Dendritic cell treated with granulocyte-macrophage colony-stimulating factor and Interleukin-4, amounts not matched to agents 40 ng/mL and 50 ng/mL, for 4 days (primary cell): ENCODE data around the gene KAT2B.
"Not testable (repeated sequence)": the region's sequence is repeated elsewhere in the genome, so short reads cannot be mapped to it uniquely, and the experiment has no call there.

Experiments used
- H3K27ac Mint-ChIP-seq: one replicate; pipeline ENCODE4 v1.8.0; 2022; ENCODE audit warnings: mild to moderate bottlenecking, mixed read lengths
- H3K27me3 Mint-ChIP-seq: one replicate; pipeline ENCODE4 v1.8.0; 2022; ENCODE audit warnings: mild to moderate bottlenecking, mixed read lengths
- H3K36me3 Mint-ChIP-seq: one replicate; pipeline ENCODE4 v1.8.0; 2022; ENCODE audit warnings: low read depth, mixed read lengths
- H3K4me1 Mint-ChIP-seq: one replicate; pipeline ENCODE4 v1.8.0; 2022; ENCODE audit warnings: low read depth, mixed read lengths
- H3K4me3 Mint-ChIP-seq: one replicate; pipeline ENCODE4 v1.8.0; 2022; ENCODE audit warnings: mild to moderate bottlenecking, moderate library complexity, mixed read lengths
- H3K9me3 Mint-ChIP-seq: one replicate; pipeline ENCODE4 v1.8.0; 2022; ENCODE audit warnings: mixed read lengths
- intact Hi-C: fragments of 100-400 bp; cut with micrococcal nuclease; formaldehyde crosslinking; loops from one replicate; pipeline ENCODE4 v1.15.0; 2022

Gene KAT2B

DNA sequence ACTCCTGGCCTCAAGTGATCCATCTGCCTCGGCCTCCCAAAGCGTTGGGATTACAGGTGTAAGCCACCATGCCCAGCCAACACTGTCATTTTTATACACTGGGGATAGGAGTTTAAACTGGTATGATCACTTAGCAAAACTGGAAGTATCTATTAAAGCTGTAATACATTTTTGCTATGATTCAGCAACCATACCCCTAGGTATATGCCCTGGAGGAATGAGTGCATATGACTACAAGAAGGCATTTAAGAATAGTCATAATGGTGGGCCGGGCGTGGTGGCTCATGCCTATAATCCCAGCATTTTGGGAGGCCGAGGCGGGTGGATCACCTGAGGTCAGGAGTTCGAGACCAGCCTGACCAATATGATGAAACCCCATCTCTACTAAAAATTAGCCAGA lies 8.3 kb upstream of the KAT2B start:
- intact Hi-C loops = loop anchor here (10.0 kb wide), 1 partner anchor 147 kb away; no protein-coding TSS in a partner anchor
- not testable (repeated sequence) for H3K27ac Mint-ChIP-seq, H3K4me1 Mint-ChIP-seq, H3K27me3 Mint-ChIP-seq, H3K9me3 Mint-ChIP-seq, H3K36me3 Mint-ChIP-seq, H3K4me3 Mint-ChIP-seq

DNA sequence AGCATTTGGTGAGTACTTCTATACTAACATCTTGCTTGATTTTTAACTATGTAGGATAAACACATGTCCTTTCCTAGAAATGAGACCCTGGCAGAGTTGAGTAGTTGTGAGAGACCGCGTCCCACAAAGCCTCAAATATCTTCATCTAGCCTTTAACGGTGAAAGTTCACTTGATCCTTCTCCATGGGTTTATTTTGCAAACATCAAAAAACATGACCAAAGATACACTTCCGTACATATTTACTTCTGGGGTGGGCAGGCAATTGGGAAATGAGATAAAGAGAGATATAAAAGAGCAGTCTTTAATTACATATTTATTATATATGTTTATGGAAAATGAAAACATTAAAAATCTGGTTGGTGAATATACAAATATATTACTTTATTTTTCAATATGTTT lies 5.2 kb upstream of the KAT2B start:
- Mint-ChIP-seq H3K27ac (no peak overlapping the region), H3K9me3 (no peaks in the 10 kb centered on the region), H3K4me3 (no peak overlapping the region), H3K27me3 (no peaks in the 10 kb centered on the region), H3K36me3 (no peaks in the 10 kb centered on the region), H3K4me1 (peaks cover 6% of the 10 kb centered on the region)
- intact Hi-C loops = loop anchor here (10.0 kb wide), 1 partner anchor 150 kb away; no protein-coding TSS in a partner anchor

DNA sequence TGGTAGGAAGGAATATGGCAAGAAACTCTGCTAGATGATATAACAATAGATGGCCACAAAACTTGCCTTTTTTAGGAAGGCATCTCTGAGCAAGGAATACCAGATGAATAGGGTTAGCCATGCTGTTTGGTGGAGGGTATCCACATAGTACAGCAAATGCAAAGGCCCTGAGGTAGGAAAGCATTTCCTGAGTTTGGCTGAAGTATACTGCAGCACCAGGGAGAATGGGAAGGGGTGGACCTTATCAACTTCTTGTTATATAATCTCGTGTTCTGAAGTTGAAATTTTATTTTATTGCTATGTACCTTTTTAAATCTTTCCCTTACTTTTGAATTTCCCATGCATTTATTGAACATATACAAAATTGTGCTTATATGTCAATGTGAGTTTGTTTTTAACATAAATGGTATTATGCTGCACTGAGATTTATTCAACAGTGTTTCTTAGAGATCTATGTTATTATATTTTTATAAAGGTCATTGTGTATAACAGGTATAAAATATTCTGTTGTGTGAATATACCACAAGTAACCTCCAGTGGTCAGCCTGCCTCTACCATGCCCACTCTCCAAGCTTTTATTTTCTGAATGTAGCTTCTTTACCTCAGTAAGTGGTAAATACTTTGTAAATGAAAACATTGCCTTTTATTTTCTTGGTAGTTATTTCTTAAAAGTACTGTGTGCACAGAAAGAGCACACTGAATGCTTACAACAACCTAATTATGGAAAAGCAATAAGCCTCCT lies 2.8 kb upstream of the KAT2B start:
- Mint-ChIP-seq H3K9me3 (no peaks in the 10 kb centered on the region), H3K36me3 (peaks cover 7% of the 10 kb centered on the region), H3K4me3 (no peak overlapping the region), H3K4me1 (peaks cover 17% of the 10 kb centered on the region), H3K27ac (no peak overlapping the region), H3K27me3 (no peaks in the 10 kb centered on the region)
- intact Hi-C loops = loop anchor here (10.0 kb wide), 1 partner anchor 153 kb away; no protein-coding TSS in a partner anchor

- Mint-ChIP-seq H3K4me1 (peaks cover 27% of the 10 kb centered on the region), H3K4me3 (peak overlapping the region; percentile 82), H3K36me3 (peaks cover 7% of the 10 kb centered on the region), H3K27ac (peak overlapping the region; percentile 88), H3K27me3 (no peaks in the 10 kb centered on the region), H3K9me3 (no peaks in the 10 kb centered on the region)
- intact Hi-C loops = loop anchor here (1.0 to 10.0 kb wide), 2 partner anchors 146 to 154 kb away; no protein-coding TSS in a partner anchor
Observed at GRCh38 chr3:20038699-20039465, 1.4 kb upstream of the KAT2B start.

DNA sequence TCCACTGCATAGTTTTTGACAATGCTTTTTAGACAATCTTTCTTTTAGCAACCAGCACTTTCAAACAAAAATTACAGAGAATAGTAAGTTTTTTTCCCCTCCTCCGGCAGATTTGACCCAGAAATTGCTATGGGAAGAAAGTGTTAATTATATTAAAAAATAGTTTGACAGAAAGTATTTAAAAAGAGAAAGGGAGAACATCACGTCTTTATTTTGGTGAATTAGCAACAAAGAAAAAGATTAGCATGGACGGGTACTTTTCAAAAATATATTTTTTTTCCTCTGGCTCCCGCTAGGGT lies 831 bp upstream of the KAT2B start:
- H3K27ac Mint-ChIP-seq = peak overlapping the region; percentile 88
- H3K4me3 Mint-ChIP-seq = peak overlapping the region; percentile 82
- peaks cover 31% of the 10 kb centered on the region for H3K4me1 Mint-ChIP-seq
- H3K36me3 Mint-ChIP-seq = peaks cover 7% of the 10 kb centered on the region
- H3K27me3 Mint-ChIP-seq = no peaks in the 10 kb centered on the region
- no peaks in the 10 kb centered on the region for H3K9me3 Mint-ChIP-seq
- intact Hi-C loops = loop anchor here (10.0 kb wide), 1 partner anchor 155 kb away; no protein-coding TSS in a partner anchor

DNA sequence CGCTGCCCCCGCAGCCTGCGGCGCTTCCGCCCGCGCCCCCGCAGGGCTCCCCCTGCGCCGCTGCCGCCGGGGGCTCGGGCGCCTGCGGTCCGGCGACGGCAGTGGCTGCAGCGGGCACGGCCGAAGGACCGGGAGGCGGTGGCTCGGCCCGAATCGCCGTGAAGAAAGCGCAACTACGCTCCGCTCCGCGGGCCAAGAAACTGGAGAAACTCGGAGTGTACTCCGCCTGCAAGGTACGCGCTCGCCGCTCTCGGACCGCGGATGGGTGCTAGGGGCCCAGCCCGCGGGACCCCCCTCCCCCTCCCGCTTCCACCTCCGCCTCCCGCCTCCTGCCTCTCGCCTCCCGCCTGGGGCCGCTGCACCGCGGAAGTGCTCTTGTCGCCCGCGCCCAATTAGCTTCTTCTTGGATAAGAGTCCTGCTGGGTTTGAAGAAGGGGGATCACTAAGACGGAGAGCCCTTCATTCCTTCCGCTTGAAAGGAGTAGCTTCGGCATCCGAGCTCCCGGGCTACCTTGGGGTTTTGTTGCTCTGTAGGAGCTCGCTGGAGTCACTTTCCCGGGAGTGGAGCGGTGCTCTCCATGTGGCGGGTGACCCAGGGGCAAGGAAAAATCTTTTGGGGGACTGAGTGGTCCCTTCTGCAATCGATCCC lies 426 bp downstream of the KAT2B start:
- H3K27me3 Mint-ChIP-seq = no peaks in the 10 kb centered on the region
- no peaks in the 10 kb centered on the region for H3K9me3 Mint-ChIP-seq
- intact Hi-C loops = loop anchor here (1.0 to 10.0 kb wide), 3 partner anchors 16 to 93 kb away; partner anchors contain the start of gene RAB5A
- H3K4me3 Mint-ChIP-seq = peak overlapping the region; percentile 88
- peak overlapping the region; percentile 93 for H3K27ac Mint-ChIP-seq
- peaks cover 7% of the 10 kb centered on the region for H3K36me3 Mint-ChIP-seq
- peaks cover 35% of the 10 kb centered on the region for H3K4me1 Mint-ChIP-seq

DNA sequence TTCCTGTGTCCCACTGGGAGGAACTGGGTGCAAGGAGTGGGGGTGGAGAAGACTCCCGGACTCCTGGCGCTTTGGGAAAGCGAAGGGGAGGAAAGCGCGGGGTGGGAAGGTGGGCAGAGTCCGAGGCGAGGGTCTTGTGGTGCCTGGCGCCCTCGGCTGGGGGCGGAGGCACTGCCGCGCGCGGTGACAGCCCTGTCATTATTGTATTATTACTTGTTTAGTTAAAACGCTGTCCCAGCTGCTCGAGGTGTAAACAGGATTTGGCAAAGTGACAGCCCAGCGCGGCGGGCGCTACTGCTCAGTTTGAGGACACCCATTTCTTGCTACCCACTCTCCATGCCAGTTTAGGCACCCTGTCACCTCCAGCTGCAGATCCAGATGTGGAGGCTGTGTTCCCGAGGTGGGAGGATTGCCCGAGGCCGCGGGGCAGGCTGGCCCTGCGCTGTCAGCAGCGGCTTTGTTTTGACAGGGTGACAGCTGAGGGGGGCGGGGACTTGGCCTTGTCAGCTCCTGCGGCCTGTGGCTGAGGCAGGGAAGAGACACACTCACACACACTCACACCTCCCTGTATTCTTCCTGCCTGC lies 1.0 kb downstream of the KAT2B start:
- peak overlapping the region; percentile 88 for H3K4me3 Mint-ChIP-seq
- H3K4me1 Mint-ChIP-seq = peaks cover 35% of the 10 kb centered on the region

GRCh38 chr3:20042331-20042730 lies 2.1 kb downstream of the KAT2B start:
- Mint-ChIP-seq H3K27me3 (no peaks in the 10 kb centered on the region), H3K27ac (peak overlapping the region; percentile 93), H3K36me3 (peaks cover 7% of the 10 kb centered on the region), H3K4me3 (no peak overlapping the region), H3K9me3 (no peaks in the 10 kb centered on the region), H3K4me1 (peaks cover 38% of the 10 kb centered on the region)
- intact Hi-C loops = loop anchor here (10.0 kb wide), 1 partner anchor 62 kb away; no protein-coding TSS in a partner anchor

More for the DNA sequence above, 1.0 kb downstream of the KAT2B start:
- H3K9me3 Mint-ChIP-seq = no peaks in the 10 kb centered on the region
- H3K27ac Mint-ChIP-seq = peak overlapping the region; percentile 93
- no peaks in the 10 kb centered on the region for H3K27me3 Mint-ChIP-seq
- H3K36me3 Mint-ChIP-seq = peaks cover 7% of the 10 kb centered on the region
- intact Hi-C loops = loop anchor here (2.0 to 10.0 kb wide), 2 partner anchors 16 to 64 kb away; no protein-coding TSS in a partner anchor

GRCh38 chr3:20043396-20043795 lies 3.1 kb downstream of the KAT2B start:
- no peaks in the 10 kb centered on the region for H3K27me3 Mint-ChIP-seq
- peak overlapping the region; percentile 85 for H3K27ac Mint-ChIP-seq
- peaks cover 48% of the 10 kb centered on the region for H3K4me1 Mint-ChIP-seq
- no peaks in the 10 kb centered on the region for H3K9me3 Mint-ChIP-seq
- H3K36me3 Mint-ChIP-seq = peaks cover 7% of the 10 kb centered on the region
- H3K4me3 Mint-ChIP-seq = peak overlapping the region; percentile 67
- intact Hi-C loops = loop anchor here (10.0 kb wide), 1 partner anchor 61 kb away; no protein-coding TSS in a partner anchor

DNA sequence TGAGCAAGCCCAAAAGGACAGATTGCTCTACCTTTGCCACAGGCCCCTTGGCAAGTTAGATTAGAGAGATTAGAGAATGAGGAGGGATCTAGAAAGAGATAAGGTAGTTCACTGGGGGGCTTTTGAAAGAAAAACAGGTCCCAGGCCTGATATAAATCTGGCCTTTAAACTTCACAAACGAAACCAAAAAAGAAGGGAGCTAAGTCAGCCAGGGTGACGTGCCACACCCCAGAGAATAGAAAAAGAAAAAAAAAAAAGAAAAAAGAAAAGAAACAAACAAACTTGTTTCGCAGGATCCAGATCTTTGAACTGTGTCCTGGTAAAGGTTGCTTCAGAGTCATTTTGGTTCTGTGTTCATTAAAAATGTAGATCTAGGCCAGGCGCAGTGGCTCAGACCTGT lies 3.6 kb downstream of the KAT2B start:
- Mint-ChIP-seq H3K36me3 (peaks cover 7% of the 10 kb centered on the region), H3K9me3 (no peaks in the 10 kb centered on the region), H3K27me3 (no peaks in the 10 kb centered on the region), H3K4me1 (peaks cover 48% of the 10 kb centered on the region), H3K27ac (peak overlapping the region; percentile 85), H3K4me3 (peak overlapping the region; percentile 67)
- intact Hi-C loops = loop anchor here (10.0 kb wide), 1 partner anchor 61 kb away; no protein-coding TSS in a partner anchor

GRCh38 chr3:20045141-20045540 lies 4.9 kb downstream of the KAT2B start:
- not testable (repeated sequence) for H3K27ac Mint-ChIP-seq, H3K27me3 Mint-ChIP-seq, H3K36me3 Mint-ChIP-seq, H3K9me3 Mint-ChIP-seq, H3K4me3 Mint-ChIP-seq
- peaks cover 52% of the 10 kb centered on the region for H3K4me1 Mint-ChIP-seq
- intact Hi-C loops = loop anchor here (10.0 kb wide), 1 partner anchor 60 kb away; no protein-coding TSS in a partner anchor

DNA sequence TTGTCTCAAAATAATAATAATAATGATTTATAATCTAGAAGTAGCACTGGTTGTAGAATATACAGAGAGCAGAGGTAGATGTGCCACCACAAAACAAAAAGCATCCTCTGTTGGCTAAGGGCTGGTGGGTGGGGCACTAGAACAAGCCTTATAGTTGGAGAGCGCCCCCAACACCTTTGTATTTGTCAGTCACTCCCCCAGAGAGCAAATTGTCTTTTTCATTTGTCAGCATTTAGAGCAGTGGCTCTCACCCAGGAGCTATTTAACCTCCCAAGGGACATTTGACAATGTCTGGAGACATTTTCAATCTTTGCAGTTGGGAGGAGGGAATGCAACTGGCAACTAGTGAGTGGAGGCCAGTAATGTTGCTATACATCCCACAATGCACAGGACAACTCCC lies 6.3 kb downstream of the KAT2B start:
- Mint-ChIP-seq H3K27me3 (no peaks in the 10 kb centered on the region), H3K4me3 (no peak overlapping the region), H3K27ac (no peak overlapping the region), H3K36me3 (no peaks in the 10 kb centered on the region), H3K4me1 (peaks cover 50% of the 10 kb centered on the region), H3K9me3 (no peaks in the 10 kb centered on the region)
- intact Hi-C loops = loop anchor here (10.0 kb wide), 1 partner anchor 58 kb away; no protein-coding TSS in a partner anchor

DNA sequence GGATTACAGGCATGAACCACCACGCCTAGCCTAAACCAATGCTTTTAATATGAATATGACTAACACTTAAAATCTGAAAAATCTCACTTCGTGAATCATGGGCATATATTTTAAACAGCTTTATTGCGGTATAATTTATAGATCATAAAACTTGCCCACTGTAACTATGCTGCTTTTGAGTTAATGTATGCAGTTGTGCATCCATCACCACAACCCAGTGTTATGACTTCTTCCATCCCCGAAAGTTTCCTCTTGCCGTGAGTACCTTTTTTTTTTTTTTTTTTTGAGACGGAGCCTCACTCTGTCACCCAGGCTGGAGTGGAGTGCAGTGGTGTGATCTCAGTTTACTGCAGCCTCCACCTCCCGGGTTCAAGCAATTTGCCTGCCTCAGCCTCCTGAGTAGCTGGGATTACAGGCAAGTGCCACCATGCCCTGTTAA lies 7.1 kb downstream of the KAT2B start:
- Mint-ChIP-seq H3K4me3 (no peak overlapping the region), H3K36me3 (no peaks in the 10 kb centered on the region), H3K27ac (peak overlapping the region; percentile 67), H3K9me3 (no peaks in the 10 kb centered on the region), H3K27me3 (no peaks in the 10 kb centered on the region), H3K4me1 (peaks cover 43% of the 10 kb centered on the region)
- intact Hi-C loops = loop anchor here (10.0 kb wide), 1 partner anchor 57 kb away; no protein-coding TSS in a partner anchor
